Stimulated activated CD4-positive, alpha-beta T cell treated with anti-CD3 and anti-CD28 coated beads, Interleukin-1b, Interleukin-23, amount 100 ng/mL, for 48 hours (primary cell): ENCODE data around the gene BAZ2B.

ENCODE experiments used
- DNase-seq: peaks from one replicate; pipeline ENCODE4 v3.0.0-alpha.2; 2020

BAZ2B gene

GRCh38 chr2:159521272-159521671, 95.1 kb downstream of the BAZ2B start:
- DNase-seq = no peak

GRCh38 chr2:159518321-159519005, 97.9 kb downstream of the BAZ2B start:
- DNase-seq = no peak

- DNase-seq = no peak
Measured at GRCh38 chr2:159516241-159516758, 100.0 kb downstream of the BAZ2B start.

GRCh38 chr2:159515441-159515840, 100.9 kb downstream of the BAZ2B start:
- no peak for DNase-seq

- DNase-seq = no peak
Measured at GRCh38 chr2:159513745-159514144, 102.6 kb downstream of the BAZ2B start.

GRCh38 chr2:159508140-159508539, 108.2 kb downstream of the BAZ2B start:
- no peak for DNase-seq

GRCh38 chr2:159506764-159507440, 109.4 kb downstream of the BAZ2B start:
- DNase-seq = no peak

- no peak for DNase-seq
Measured at GRCh38 chr2:159506202-159506601, 110.1 kb downstream of the BAZ2B start.

- DNase-seq = no peak
Measured at GRCh38 chr2:159505196-159505595, 111.2 kb downstream of the BAZ2B start.

GRCh38 chr2:159501743-159502142, 114.6 kb downstream of the BAZ2B start:
- no peak for DNase-seq

GRCh38 chr2:159497847-159498246, 118.5 kb downstream of the BAZ2B start:
- no peak for DNase-seq

- no peak for DNase-seq
Measured at GRCh38 chr2:159497256-159497655, 119.1 kb downstream of the BAZ2B start.

GRCh38 chr2:159489476-159489875, 126.9 kb downstream of the BAZ2B start:
- DNase-seq = no peak

- no peak for DNase-seq
Measured at GRCh38 chr2:159484532-159484931, 131.8 kb downstream of the BAZ2B start.

GRCh38 chr2:159476329-159476728, 140.0 kb downstream of the BAZ2B start:
- DNase-seq = no peak

GRCh38 chr2:159475793-159476192, 140.6 kb downstream of the BAZ2B start:
- DNase-seq = no peak

GRCh38 chr2:159471340-159471739, 145.0 kb downstream of the BAZ2B start:
- DNase-seq = no peak

GRCh38 chr2:159468257-159468656, 148.1 kb downstream of the BAZ2B start:
- no peak for DNase-seq

- no peak for DNase-seq
Measured at GRCh38 chr2:159462961-159463360, 153.4 kb downstream of the BAZ2B start.

GRCh38 chr2:159462201-159462785, 154.1 kb downstream of the BAZ2B start:
- no peak for DNase-seq

GRCh38 chr2:159461076-159461475, 155.3 kb downstream of the BAZ2B start:
- DNase-seq = no peak

GRCh38 chr2:159460227-159460626, 156.1 kb downstream of the BAZ2B start:
- no peak for DNase-seq

GRCh38 chr2:159459279-159459678, 157.1 kb downstream of the BAZ2B start:
- no peak for DNase-seq

GRCh38 chr2:159457589-159457988, 158.8 kb downstream of the BAZ2B start:
- DNase-seq = no peak
